OCI-LY3 (cell line): ENCODE measurements around the gene SPNS2.

ENCODE experiments used
- EZH2phosphoT487 ChIP-seq: fragments of 200-600 bp; shearing (Covaris generic); IDR thresholded peaks from 2 replicates; pipeline ENCODE4 v1.6.1; 2018; ENCODE audit warnings: antibody characterized with exemption, mixed run types, low read depth
- TF ChIP-seq, protein P1 (sequence below): fragments of 200-600, 300-600 bp; sonication (generic); IDR thresholded peaks from 2 replicates; pipeline ENCODE4 v1.5.1; 2014; ENCODE audit warnings: antibody characterized with exemption, low read length, low read depth

DNA sequence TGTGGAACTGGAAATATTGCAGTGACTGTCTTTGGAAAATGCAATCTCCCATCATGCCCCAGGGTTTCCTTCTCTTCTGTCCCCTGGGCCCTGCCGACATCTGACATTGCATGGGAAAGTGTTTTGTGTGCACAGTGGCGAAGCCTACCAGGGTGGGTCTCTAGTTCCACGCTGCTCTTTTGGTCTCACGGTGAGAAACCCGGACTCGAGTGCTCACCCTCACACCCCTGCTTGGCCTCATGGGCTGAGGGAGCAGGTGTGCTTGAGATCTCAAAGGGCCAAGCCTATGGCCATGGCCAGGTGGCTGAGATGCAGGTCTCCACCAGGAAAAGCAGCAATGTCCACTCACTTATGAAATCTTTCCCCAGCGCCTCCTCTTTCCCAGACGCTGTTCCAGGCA lies 32.9 kb upstream of the SPNS2 start:
- TF ChIP-seq, protein P1, sequence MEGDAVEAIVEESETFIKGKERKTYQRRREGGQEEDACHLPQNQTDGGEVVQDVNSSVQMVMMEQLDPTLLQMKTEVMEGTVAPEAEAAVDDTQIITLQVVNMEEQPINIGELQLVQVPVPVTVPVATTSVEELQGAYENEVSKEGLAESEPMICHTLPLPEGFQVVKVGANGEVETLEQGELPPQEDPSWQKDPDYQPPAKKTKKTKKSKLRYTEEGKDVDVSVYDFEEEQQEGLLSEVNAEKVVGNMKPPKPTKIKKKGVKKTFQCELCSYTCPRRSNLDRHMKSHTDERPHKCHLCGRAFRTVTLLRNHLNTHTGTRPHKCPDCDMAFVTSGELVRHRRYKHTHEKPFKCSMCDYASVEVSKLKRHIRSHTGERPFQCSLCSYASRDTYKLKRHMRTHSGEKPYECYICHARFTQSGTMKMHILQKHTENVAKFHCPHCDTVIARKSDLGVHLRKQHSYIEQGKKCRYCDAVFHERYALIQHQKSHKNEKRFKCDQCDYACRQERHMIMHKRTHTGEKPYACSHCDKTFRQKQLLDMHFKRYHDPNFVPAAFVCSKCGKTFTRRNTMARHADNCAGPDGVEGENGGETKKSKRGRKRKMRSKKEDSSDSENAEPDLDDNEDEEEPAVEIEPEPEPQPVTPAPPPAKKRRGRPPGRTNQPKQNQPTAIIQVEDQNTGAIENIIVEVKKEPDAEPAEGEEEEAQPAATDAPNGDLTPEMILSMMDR, result no peak
- no peak for TF ChIP-seq EZH2phosphoT487
